SK-N-SH (cell line): ENCODE results near the gene HM13. TPM values are rescaled to one million over a fixed set of nuclear protein-coding genes. Genes with fewer than 3 reads are reported as not detected.
"Not testable (repeated sequence)": the region's sequence is repeated elsewhere in the genome, so short reads cannot be mapped to it uniquely, and the experiment has no call there.

Experiments
- CTCF ChIA-PET: fragments of 300-600, 350-600 bp; formaldehyde crosslinking; extraction: SDS; loops from one replicate; lab custom pipeline; 2021; lab: Yijun Ruan, JAX
- POLR2A ChIA-PET: fragments of 350-600 bp; sonication (Branson Sonifier 250); formaldehyde crosslinking; extraction: SDS; loops from one replicate; lab custom pipeline; 2020; ENCODE audit warnings: antibody characterized with exemption, inconsistent platforms; lab: Yijun Ruan, JAX
- DNase-seq: peaks from one replicate; pipeline ENCODE4 v3.0.0; 2012
- H2AFZ ChIP-seq: fragments of 200-600 bp; sonication (generic); 2 replicates; pipeline ENCODE4 v1.8.1; 2016; ENCODE audit warnings: antibody characterized with exemption, mild to moderate bottlenecking, low read depth
- H3F3A ChIP-seq: fragments of 200-600 bp; sonication (generic); replicated peaks from 2 replicates; pipeline ENCODE3; 2016; ENCODE audit warnings: antibody characterized with exemption, mild to moderate bottlenecking; ENCODE audit not compliant: insufficient read depth
- H3K27ac ChIP-seq, 2 experiments: fragments of 200-500 bp in 1 of 2; fragments of 200-600 bp in 1 of 2; sonication (Bioruptor generic) in 1 of 2; sonication (generic), shearing (Covaris generic) in 1 of 2; 2 replicates each; pipeline versions ENCODE4 v1.5.1 to v1.6.1; 2014 to 2016; ENCODE audit warnings: low read depth in 2 of 2, inconsistent platforms in 1 of 2, low read length in 1 of 2, mild to moderate bottlenecking in 1 of 2, mixed read lengths in 1 of 2
- H3K27me3 ChIP-seq: fragments of 200-600 bp; sonication (generic), shearing (Covaris generic); 2 replicates; pipeline ENCODE4 v1.6.1; 2016; ENCODE audit warnings: mixed run types; ENCODE audit not compliant: insufficient read depth
- H3K36me3 ChIP-seq, 2 experiments: fragments of 200-500 bp in 1 of 2; fragments of 200-600 bp in 1 of 2; sonication (Bioruptor generic) in 1 of 2; sonication (generic) in 1 of 2; replicated peaks in 1 of 2; 2 replicates each; pipeline versions ENCODE3 to v1.5.1; 2014 to 2016; ENCODE audit warnings: low read length in 1 of 2, mild to moderate bottlenecking in 1 of 2; ENCODE audit not compliant: insufficient read depth in 2 of 2, control insufficient read depth in 1 of 2
- H3K4me1 ChIP-seq, 2 experiments: fragments of 200-500 bp in 1 of 2; fragments of 200-600 bp in 1 of 2; sonication (Bioruptor generic) in 1 of 2; sonication (generic), shearing (Covaris generic) in 1 of 2; 2 replicates each; pipeline versions ENCODE4 v1.5.1 to v1.6.1; 2014 to 2016; ENCODE audit warnings: low read depth in 1 of 2, low read length in 1 of 2, mixed run types in 1 of 2; ENCODE audit not compliant: insufficient read depth in 2 of 2, control insufficient read depth in 1 of 2
- H3K4me2 ChIP-seq: fragments of 200-600 bp; sonication (generic), shearing (Covaris generic); 2 replicates; pipeline ENCODE4 v1.6.1; 2017; ENCODE audit warnings: mixed run types
- H3K4me3 ChIP-seq, 2 experiments: fragments of 200-500 bp in 1 of 2; fragments of 200-600 bp in 1 of 2; sonication (Bioruptor generic) in 1 of 2; sonication (generic), shearing (Covaris generic) in 1 of 2; 2 replicates each; pipeline versions ENCODE4 v1.5.1 to v1.8.1; 2014 to 2016; ENCODE audit warnings: low read depth in 2 of 2, inconsistent platforms in 1 of 2, low read length in 1 of 2, mild to moderate bottlenecking in 1 of 2, mixed read lengths in 1 of 2, moderate library complexity in 1 of 2
- H3K79me2 ChIP-seq: fragments of 200-600 bp; sonication (generic); 2 replicates; pipeline ENCODE4 v1.8.1; 2017; ENCODE audit warnings: mild to moderate bottlenecking; ENCODE audit not compliant: insufficient read depth
- H3K9ac ChIP-seq: fragments of 200-600 bp; sonication (generic); 2 replicates; pipeline ENCODE4 v1.6.1; 2017; ENCODE audit warnings: mixed run types
- H3K9me2 ChIP-seq: fragments of 200-600 bp; sonication (generic); 2 replicates; pipeline ENCODE4 v1.6.1; 2017; ENCODE audit warnings: mixed run types
- H3K9me3 ChIP-seq: fragments of 200-600 bp; sonication (generic); 2 replicates; pipeline ENCODE4 v1.6.1; 2017; ENCODE audit warnings: mixed run types, mild to moderate bottlenecking, moderate library complexity
- H4K20me1 ChIP-seq: fragments of 200-600 bp; sonication (generic); 2 replicates; pipeline ENCODE4 v1.6.1; 2017; ENCODE audit warnings: mild to moderate bottlenecking, mixed run types; ENCODE audit not compliant: insufficient read depth
- CHD2 ChIP-seq: fragments of 150-350 bp; IDR thresholded peaks from 2 replicates; pipeline ENCODE4 v1.6.1; 2018; ENCODE audit warnings: low read length; ENCODE audit not compliant: partially characterized antibody
- EZH2phosphoT487 ChIP-seq: fragments of 200-600 bp; sonication (generic); IDR thresholded peaks from 2 replicates; pipeline ENCODE4 v1.6.1; 2017; ENCODE audit warnings: low read depth, mixed run types, mild to moderate bottlenecking, antibody characterized with exemption, moderate library complexity, borderline replicate concordance
- FOXJ3 ChIP-seq: sonication (generic); formaldehyde crosslinking; IDR thresholded peaks from 2 replicates; pipeline ENCODE4 v1.5.1; 2020; ENCODE audit warnings: mild to moderate bottlenecking, missing genetic modification reagents
- IRF3 ChIP-seq: fragments of 150-350 bp; IDR thresholded peaks from 2 replicates; pipeline ENCODE4 v1.6.1; 2016; ENCODE audit warnings: mild to moderate bottlenecking, low read depth, low read length
- MXI1 ChIP-seq: IDR thresholded peaks from 2 replicates; pipeline ENCODE4 v1.6.1; 2012; ENCODE audit warnings: mild to moderate bottlenecking, low read depth, low read length, improper control_type of control experiment
- NRF1 ChIP-seq: IDR thresholded peaks from 2 replicates; pipeline ENCODE4 v1.6.1; 2012; ENCODE audit warnings: low read depth, mild to moderate bottlenecking, low read length
- RAD21 ChIP-seq: IDR thresholded peaks from 2 replicates; pipeline ENCODE4 v1.6.1; 2012; ENCODE audit warnings: mild to moderate bottlenecking, low read length
- RFX5 ChIP-seq: IDR thresholded peaks from 2 replicates; pipeline ENCODE4 v1.6.1; 2012; ENCODE audit warnings: mild to moderate bottlenecking, improper control_type of control experiment, low read length
- SIN3A ChIP-seq: IDR thresholded peaks from 2 replicates; pipeline ENCODE4 v1.6.1; 2012; ENCODE audit warnings: low read depth, mild to moderate bottlenecking, low read length, moderate library complexity, borderline replicate concordance
- TAF1 ChIP-seq: IDR thresholded peaks from 2 replicates; pipeline ENCODE4 v1.6.1; 2012; ENCODE audit warnings: low read depth, mild to moderate bottlenecking, low read length, moderate library complexity, borderline replicate concordance
- YY1 ChIP-seq: IDR thresholded peaks from 2 replicates; pipeline ENCODE4 v1.4.0; 2012; ENCODE audit warnings: low read depth, mild to moderate bottlenecking
- ZBTB33 ChIP-seq: IDR thresholded peaks from 2 replicates; pipeline ENCODE4 v1.4.0; 2012; ENCODE audit warnings: low read depth, borderline replicate concordance
- WGBS: methylation state at CpG from one replicate; pipeline ENCODE4 v1.1.6; 2017; ENCODE audit warnings: low lambda C conversion rate; 5-methylcytosine and 5-hydroxymethylcytosine counted together
- polyA plus RNA-seq, 3 experiments: library from polyadenylated mRNA; depleted of rRNA; stranded (reverse); fragments of >200 nt; gene quantifications; 2 replicates each; pipeline ENCODE4 v1.2.3, GENCODE V29; 2012
- TF ChIP-seq, protein P1 (sequence below): IDR thresholded peaks from 2 replicates; pipeline ENCODE4 v1.4.0; 2012; ENCODE audit warnings: low read depth

The HM13 gene
- polyA plus RNA-seq, 1 of the 3 experiments (the other 2 are of a cell fraction) = 160 TPM

DNA sequence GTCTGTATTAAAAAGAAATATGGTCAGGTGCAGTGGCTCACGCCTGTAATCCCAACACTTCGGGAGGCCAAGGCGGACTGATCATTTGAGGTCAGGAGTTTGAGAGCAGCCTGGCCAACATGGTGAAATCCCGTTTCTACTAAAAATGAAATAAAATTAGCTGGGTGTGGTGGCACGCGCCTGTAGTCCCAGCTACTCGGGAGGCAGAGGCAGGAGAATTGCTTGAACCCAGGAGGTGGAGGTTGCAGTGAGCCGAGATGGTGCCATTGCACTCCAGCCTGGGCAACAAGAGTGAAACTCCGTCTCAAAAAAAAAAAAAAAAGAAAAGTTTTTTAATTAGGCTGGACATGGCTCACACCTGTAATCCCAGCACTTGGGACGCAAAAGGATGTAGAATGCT lies 60.7 kb downstream of the HM13 start:
- H3K27me3 ChIP-seq, DNase-seq, H4K20me1 ChIP-seq, H3K9ac ChIP-seq, H3K9me3 ChIP-seq, H3K4me3 ChIP-seq, H3K9me2 ChIP-seq, H2AFZ ChIP-seq, H3K27ac ChIP-seq, H3K4me2 ChIP-seq, H3K36me3 ChIP-seq: not testable (repeated sequence)
- Histone ChIP-seq H3K79me2 (peaks cover 17% of the 10 kb centered on the region; the same call in 1 of the 2 replicates), H3F3A (peaks cover 30% of the 10 kb centered on the region), H3K4me1 (peaks cover 26 to 27% of the 10 kb centered on the region in 2 experiments)
- 96% methylated on average over 10 of the region's 10 CpGs for WGBS
- CTCF ChIA-PET = interaction anchor here (1.0 to 31.0 kb wide), 3 partner anchors 12 to 248 kb away, joined by 3 to 1802 read pairs (median 6); partner anchors contain the start of gene ID1
- POLR2A ChIA-PET = interaction anchor here (0.7 to 8.9 kb wide), 2 partner anchors 35 to 1986 kb away, joined by 3 to 181 read pairs; no protein-coding TSS in a partner anchor

GRCh38 chr20:31576751-31577150 lies 62.5 kb downstream of the HM13 start:
- H3K79me2 ChIP-seq = peaks cover 14% of the 10 kb centered on the region; the same call in 1 of the 2 replicates
- TF ChIP-seq TAF1 (no peak), RAD21 (no peak), EZH2phosphoT487 (no peak), IRF3 (no peak), NRF1 (no peak), RFX5 (no peak), YY1 (no peak)
- TF ChIP-seq, protein P1, sequence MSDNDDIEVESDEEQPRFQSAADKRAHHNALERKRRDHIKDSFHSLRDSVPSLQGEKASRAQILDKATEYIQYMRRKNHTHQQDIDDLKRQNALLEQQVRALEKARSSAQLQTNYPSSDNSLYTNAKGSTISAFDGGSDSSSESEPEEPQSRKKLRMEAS = no peak
- H3K9me3 ChIP-seq = no peaks in the 10 kb centered on the region
- WGBS = 100% methylated on average over 2 of the region's 2 CpGs
- DNase-seq = no peak
- no peak overlapping the region for H3K9ac ChIP-seq
- H3K27ac ChIP-seq = no peak overlapping the region
- CTCF ChIA-PET = interaction anchor here (1.1 to 31.0 kb wide), 4 partner anchors 7 to 34 kb away, joined by 5 to 1802 read pairs (median 6); partner anchors contain the start of gene ID1
- no peak overlapping the region for H3K4me3 ChIP-seq
- no peaks in the 10 kb centered on the region for H4K20me1 ChIP-seq
- POLR2A ChIA-PET = interaction anchor here (1.2 kb wide), 1 partner anchor 162 kb away, joined by 3 read pairs; no protein-coding TSS in a partner anchor
- H2AFZ ChIP-seq = no peak overlapping the region
- H3K4me1 ChIP-seq = peaks cover 14 to 15% of the 10 kb centered on the region in 2 experiments
- H3K27me3 ChIP-seq = no peaks in the 10 kb centered on the region
- H3K9me2 ChIP-seq = no peaks in the 10 kb centered on the region
- no peak overlapping the region for H3K4me2 ChIP-seq
- H3F3A ChIP-seq = peaks cover 20% of the 10 kb centered on the region
- H3K36me3 ChIP-seq = no peaks in the 10 kb centered on the region

DNA sequence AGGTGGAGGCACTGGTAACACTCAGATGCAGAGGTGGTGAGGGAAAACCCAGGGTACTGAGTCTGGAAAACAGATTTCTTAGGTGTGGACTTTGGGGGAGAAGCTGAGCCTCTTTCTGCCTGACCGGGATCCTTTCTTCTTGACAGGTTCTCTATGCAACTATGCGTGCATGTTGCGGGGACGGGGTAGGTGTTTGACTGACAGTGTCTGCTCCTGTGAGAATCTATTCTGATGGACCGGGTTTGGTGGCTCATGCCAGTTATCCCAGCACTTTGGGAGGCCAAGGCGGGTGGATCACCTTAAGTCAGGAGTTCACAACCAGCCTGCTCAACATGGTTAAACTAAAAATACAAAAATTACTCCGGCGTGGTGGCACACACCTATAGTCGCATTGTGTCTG lies 63.0 kb downstream of the HM13 start:
- no peaks in the 10 kb centered on the region for H3K36me3 ChIP-seq
- no peak overlapping the region for H3K27ac ChIP-seq
- H3K4me1 ChIP-seq = peaks cover 11 to 12% of the 10 kb centered on the region in 2 experiments
- H3K4me2 ChIP-seq = no peak overlapping the region
- ChIA-PET CTCF (interaction anchor here (1.1 to 31.0 kb wide), 4 partner anchors 8 to 34 kb away, joined by 5 to 1802 read pairs (median 6); partner anchors contain the start of gene ID1), POLR2A (interaction anchor here (1.2 kb wide), 1 partner anchor 161 kb away, joined by 3 read pairs; no protein-coding TSS in a partner anchor)
- no peak for DNase-seq
- peaks cover 9% of the 10 kb centered on the region; the same call in 1 of the 2 replicates for H3K79me2 ChIP-seq
- H3K9ac ChIP-seq = no peak overlapping the region
- WGBS = 98% methylated on average over 9 of the region's 9 CpGs
- peaks cover 15% of the 10 kb centered on the region for H3F3A ChIP-seq
- H2AFZ ChIP-seq = no peak overlapping the region
- H3K27me3 ChIP-seq = no peaks in the 10 kb centered on the region
- no peaks in the 10 kb centered on the region for H4K20me1 ChIP-seq
- TF ChIP-seq MXI1 (no peak), CHD2 (no peak), ZBTB33 (no peak), SIN3A (no peak), FOXJ3 (no peak)
- H3K4me3 ChIP-seq = no peak overlapping the region
- no peaks in the 10 kb centered on the region for H3K9me3 ChIP-seq
- H3K9me2 ChIP-seq = no peaks in the 10 kb centered on the region
